C4-2B (cell line): ENCODE measurements around the gene GRB14.

Experiments used
- H3K27ac ChIP-seq: fragments of 450-650 bp; 2 replicates; pipeline ENCODE4 v1.5.1; 2017
- CTCF ChIP-seq: fragments of 450-650 bp; conservative IDR thresholded peaks from 2 replicates; pipeline ENCODE4 v1.5.1; 2017; ENCODE audit warnings: mild to moderate bottlenecking
- ZFX ChIP-seq: fragments of 450-650 bp; IDR thresholded peaks from 2 replicates; pipeline ENCODE4 v1.6.1; 2017

GRB14 gene

GRCh38 chr2:164568317-164568716 is 53.0 kb downstream of the GRB14 start:
- H3K27ac ChIP-seq = no peak overlapping the region
- TF ChIP-seq CTCF (no peak), ZFX (no peak)

- no peak overlapping the region for H3K27ac ChIP-seq
- TF ChIP-seq CTCF = no peak
- TF ChIP-seq ZFX = no peak
Observed at GRCh38 chr2:164567335-164567989, 53.8 kb downstream of the GRB14 start.

- no peak overlapping the region for H3K27ac ChIP-seq
- TF ChIP-seq CTCF (no peak), ZFX (no peak)
Observed at GRCh38 chr2:164565359-164565758, 55.9 kb downstream of the GRB14 start.

GRCh38 chr2:164562666-164563065 is 58.6 kb downstream of the GRB14 start:
- TF ChIP-seq CTCF = no peak
- TF ChIP-seq ZFX = no peak
- no peak overlapping the region for H3K27ac ChIP-seq

GRCh38 chr2:164561991-164562390 is 59.3 kb downstream of the GRB14 start:
- no peak overlapping the region for H3K27ac ChIP-seq
- TF ChIP-seq CTCF = no peak
- no peak for TF ChIP-seq ZFX

- no peak overlapping the region for H3K27ac ChIP-seq
- TF ChIP-seq CTCF (no peak), ZFX (no peak)
Observed at GRCh38 chr2:164561416-164561815, 59.9 kb downstream of the GRB14 start.

- no peak overlapping the region for H3K27ac ChIP-seq
- TF ChIP-seq CTCF (no peak), ZFX (no peak)
Observed at GRCh38 chr2:164560902-164561301, 60.4 kb downstream of the GRB14 start.
